Stimulated activated CD8-positive, alpha-beta memory T cell treated with anti-CD3 and anti-CD28 coated beads, Interleukin-4, amount 100 ng/mL, for 4 hours (primary cell): Measurements from ENCODE around the gene ITGB6.

Experiments
- DNase-seq, 2 donors: peaks; one replicate each; pipeline ENCODE4 v3.0.0-alpha.2; 2020; ENCODE audit warnings: low read depth in 2 of 2, low spot score in 1 of 2

The ITGB6 gene

GRCh38 chr2:160096409-160096808 is 103.7 kb downstream of the ITGB6 start:
- no peak for DNase-seq

- no peak for DNase-seq
Measured at GRCh38 chr2:160092445-160092844, 107.6 kb downstream of the ITGB6 start.

- DNase-seq = no peak
Measured at GRCh38 chr2:160091381-160091780, 108.7 kb downstream of the ITGB6 start.

GRCh38 chr2:160087854-160088745 is 112.0 kb downstream of the ITGB6 start:
- no peak for DNase-seq

GRCh38 chr2:160085662-160086061 is 114.4 kb downstream of the ITGB6 start:
- no peak for DNase-seq

- no peak for DNase-seq
Measured at GRCh38 chr2:160077912-160078810, 121.9 kb downstream of the ITGB6 start.

- DNase-seq = no peak
Measured at GRCh38 chr2:160076914-160077313, 123.2 kb downstream of the ITGB6 start.

GRCh38 chr2:160076241-160076640 is 123.8 kb downstream of the ITGB6 start:
- no peak for DNase-seq

- DNase-seq = no peak
Measured at GRCh38 chr2:160075171-160075570, 124.9 kb downstream of the ITGB6 start.

- no peak for DNase-seq
Measured at GRCh38 chr2:160073284-160073888, 126.7 kb downstream of the ITGB6 start.

GRCh38 chr2:160068906-160069305 is 131.2 kb downstream of the ITGB6 start:
- DNase-seq = no peak

- no peak for DNase-seq
Measured at GRCh38 chr2:160064916-160065315, 135.2 kb downstream of the ITGB6 start.

- DNase-seq = no peak
Measured at GRCh38 chr2:160063879-160064612, 136.0 kb downstream of the ITGB6 start.

GRCh38 chr2:160063271-160063670 is 136.8 kb downstream of the ITGB6 start:
- DNase-seq = no peak

- DNase-seq = no peak
Measured at GRCh38 chr2:160062292-160063005, 137.6 kb downstream of the ITGB6 start, which contains the start of gene PLA2R1. Gene PLA2R1, minus strand, starts transcription at chr2:160062615. Its CDS starts 212 bp downstream, at chr2:160062403.

GRCh38 chr2:160061944-160062291 is 138.2 kb downstream of the ITGB6 start:
- no peak for DNase-seq

GRCh38 chr2:160061533-160061932 is 138.5 kb downstream of the ITGB6 start:
- DNase-seq = no peak

GRCh38 chr2:160060297-160060696 is 139.8 kb downstream of the ITGB6 start:
- no peak for DNase-seq

GRCh38 chr2:160057356-160057755 is 142.7 kb downstream of the ITGB6 start:
- DNase-seq = no peak

GRCh38 chr2:160055726-160056108 is 144.4 kb downstream of the ITGB6 start:
- DNase-seq = no peak
